ENCODE measurements around the gene SENP1. TPM values are rescaled to one million over a fixed set of nuclear protein-coding genes. Genes with fewer than 3 reads are reported as not detected.
A peak's percentile ranks its signal among the peaks of the same experiment; 100 is the strongest.
"Not testable (repeated sequence)": the region's sequence is repeated elsewhere in the genome, so short reads cannot be mapped to it uniquely, and the experiment has no call there.

The SENP1 gene
- total and polyA plus RNA-seq, 8 donors: 13.3 to 28.0 (median 24.6) TPM

GRCh38 chr12:48118284-48118871, 12.5 kb upstream of the SENP1 start:
- Histone ChIP-seq H3K4me3 (peak overlapping the region; percentile 59 to 63), H3K27ac (peak overlapping the region; percentile 7 to 21), H3K27me3 (no peaks in the 10 kb centered on the region), H3K36me3 (peaks cover 0 to 7% of the 10 kb centered on the region in 2 donors), H3K9me3 (no peaks in the 10 kb centered on the region), H3K4me1 (peaks cover 0 to 7% of the 10 kb centered on the region in 2 donors)
- ATAC-seq: peak; percentile 66
- intact Hi-C loops (cut with DNase I): no loop called here
- TF ChIP-seq CTCF (IDR thresholded peaks at IDR 0.05): no peak
- DNase-seq: peak in 1 of 4 donors; percentile 16

- H3K9me3 ChIP-seq: no peaks in the 10 kb centered on the region
- intact Hi-C loops (cut with DNase I): no loop called here
- DNase-seq (no peak), ATAC-seq (no peak)
- peaks cover 0 to 7% of the 10 kb centered on the region in 2 donors for H3K4me1 ChIP-seq
- H3K27me3 ChIP-seq: no peaks in the 10 kb centered on the region
- H3K4me3 ChIP-seq: no peak overlapping the region
- H3K27ac ChIP-seq: no peak overlapping the region
- TF ChIP-seq CTCF (IDR thresholded peaks at IDR 0.05): no peak
- H3K36me3 ChIP-seq: no peaks in the 10 kb centered on the region
Observed at GRCh38 chr12:48115957-48116356, 10.1 kb upstream of the SENP1 start.

- ATAC-seq; H3K9me3 ChIP-seq; H3K4me3 ChIP-seq; H3K27ac ChIP-seq; intact Hi-C loops (cut with DNase I); DNase-seq; H3K27me3 ChIP-seq; H3K36me3 ChIP-seq: not testable (repeated sequence)
- H3K4me1 ChIP-seq: peaks cover 8 to 14% of the 10 kb centered on the region in 2 donors
Observed at GRCh38 chr12:48111312-48111693, 5.4 kb upstream of the SENP1 start.

- H3K36me3 ChIP-seq: no peaks in the 10 kb centered on the region
- ATAC-seq (peak; percentile 90), DNase-seq (peak in 1 of 4 donors; percentile 41)
- H3K27ac ChIP-seq: peak overlapping the region in 1 of 2 donors; percentile 13
- no peaks in the 10 kb centered on the region for H3K27me3 ChIP-seq
- peaks cover 8 to 15% of the 10 kb centered on the region in 2 donors for H3K4me1 ChIP-seq
- no peaks in the 10 kb centered on the region for H3K9me3 ChIP-seq
- H3K4me3 ChIP-seq: no peak overlapping the region
- TF ChIP-seq CTCF (IDR thresholded peaks at IDR 0.05): no peak
- intact Hi-C loops (cut with DNase I): no loop called here
Observed at GRCh38 chr12:48110691-48111311, 4.9 kb upstream of the SENP1 start.

GRCh38 chr12:48109424-48109823, 3.5 kb upstream of the SENP1 start:
- Histone ChIP-seq H3K27me3 (no peaks in the 10 kb centered on the region), H3K9me3 (no peaks in the 10 kb centered on the region), H3K4me3 (no peak overlapping the region), H3K4me1 (peaks cover 15 to 26% of the 10 kb centered on the region in 2 donors), H3K27ac (no peak overlapping the region), H3K36me3 (no peaks in the 10 kb centered on the region)
- ATAC-seq (no peak), DNase-seq (no peak)
- no peak for TF ChIP-seq CTCF (IDR thresholded peaks at IDR 0.05)
- intact Hi-C loops (cut with DNase I): loop anchor here in 1 of 2 donors (5.0 kb wide), 1 partner anchor 48 kb away; the partner anchor contains the start of gene ASB8
